ENCODE results near the gene OR5T3.
"Not testable (repeated sequence)": the region's sequence is repeated elsewhere in the genome, so short reads cannot be mapped to it uniquely, and the experiment has no call there.

Gene OR5T3

GRCh38 chr11:56251954-56252353 lies at the start of gene OR5T3:
OR5T3 (plus strand) TSS chr11:56252254; CDS start chr11:56252254, 0 bp downstream.
- no peak for DNase-seq

DNA sequence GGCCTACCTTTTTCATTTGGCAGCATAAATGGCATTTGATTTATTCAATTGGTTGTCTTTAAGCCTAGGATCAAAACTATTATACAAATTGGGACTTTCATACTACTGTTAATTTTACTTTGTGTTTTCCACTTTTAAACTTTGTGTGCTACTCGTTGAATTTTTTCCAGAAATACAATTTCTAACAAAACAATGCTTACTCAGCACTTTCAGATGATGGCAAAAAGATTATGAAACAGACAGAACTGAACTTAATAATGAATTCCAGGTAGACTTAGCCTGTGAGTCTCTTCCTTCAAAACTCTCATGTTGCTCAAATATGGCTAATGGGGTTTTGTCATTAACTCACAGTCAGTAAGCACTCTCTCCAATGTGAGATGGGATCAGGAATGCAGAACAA lies 44.3 kb upstream of the OR5T3 start:
- no peak for DNase-seq

- no peak for DNase-seq
These were observed 37.5 kb upstream of the OR5T3 start for GRCh38 chr11:56214537-56214936.

DNA sequence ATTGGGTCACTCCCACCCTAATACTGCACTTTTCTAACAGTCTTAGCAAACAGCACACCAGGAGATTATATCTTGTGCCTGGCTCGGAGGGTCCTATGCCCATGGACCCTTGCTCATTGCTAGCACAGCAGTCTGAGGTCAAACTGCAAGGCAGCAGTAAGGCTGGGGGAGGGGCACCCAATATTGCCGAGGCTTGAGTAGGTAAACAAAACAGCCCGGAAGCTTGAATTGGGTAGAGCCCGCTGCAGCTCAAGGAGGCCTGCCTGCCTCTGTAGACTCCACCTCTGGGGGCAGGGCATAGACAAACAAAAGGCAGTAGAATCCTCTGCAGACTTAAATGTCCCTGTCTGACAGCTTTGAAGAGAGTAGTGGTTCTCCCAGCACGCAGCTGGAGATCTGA lies 32.3 kb upstream of the OR5T3 start:
- DNase-seq: not testable (repeated sequence)

DNA sequence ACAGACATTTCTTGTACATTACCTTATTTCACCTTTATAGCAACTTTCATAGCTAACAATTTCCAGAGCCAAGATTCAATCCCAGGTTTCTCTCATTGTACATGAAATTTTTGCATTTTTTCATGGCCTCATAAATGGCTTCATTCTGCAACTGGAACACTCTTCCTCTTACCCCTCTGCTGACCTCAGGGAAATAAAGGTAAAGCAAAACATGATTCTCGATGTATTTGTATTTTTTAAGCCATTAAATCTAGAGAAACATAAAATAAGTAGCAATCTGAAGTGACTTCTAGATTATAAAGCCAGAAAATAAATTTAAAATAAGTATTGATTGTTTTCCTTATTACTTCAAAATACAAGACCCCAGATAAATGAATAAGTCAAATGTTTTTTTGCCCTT lies 17.9 kb upstream of the OR5T3 start, which contains the start of gene OR5T2:
OR5T2 (minus strand) TSS at position 101 of the 400 bp plus-strand sequence. CDS start 1,193 bp downstream, outside the sequence.
- DNase-seq: no peak

GRCh38 chr11:56271092-56271491 lies 19.0 kb downstream of the OR5T3 start:
- DNase-seq: no peak

DNA sequence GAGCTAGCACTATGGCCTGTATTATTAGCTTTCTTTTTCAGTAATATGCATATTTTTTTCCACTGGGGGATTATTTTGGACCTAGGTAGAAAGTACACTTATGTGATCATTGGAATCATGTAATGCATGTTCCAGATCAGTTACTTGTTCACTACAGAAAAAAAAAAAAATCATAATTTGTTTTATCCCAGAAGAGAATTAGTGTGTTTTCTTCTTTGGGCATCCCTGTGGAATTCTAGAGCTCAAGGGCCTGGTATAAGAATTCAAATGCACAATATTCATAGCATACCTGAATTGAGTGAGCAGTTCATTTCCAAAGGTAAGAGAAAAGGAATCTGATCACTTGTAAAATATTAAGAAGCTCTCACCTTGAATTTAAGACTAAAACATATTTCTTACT lies 21.8 kb downstream of the OR5T3 start, which contains the start of gene OR5T1:
OR5T1 (plus strand) TSS at position 301 of the 400 bp plus-strand sequence. CDS start 1,485 bp downstream, outside the sequence.
- DNase-seq: no peak

DNA sequence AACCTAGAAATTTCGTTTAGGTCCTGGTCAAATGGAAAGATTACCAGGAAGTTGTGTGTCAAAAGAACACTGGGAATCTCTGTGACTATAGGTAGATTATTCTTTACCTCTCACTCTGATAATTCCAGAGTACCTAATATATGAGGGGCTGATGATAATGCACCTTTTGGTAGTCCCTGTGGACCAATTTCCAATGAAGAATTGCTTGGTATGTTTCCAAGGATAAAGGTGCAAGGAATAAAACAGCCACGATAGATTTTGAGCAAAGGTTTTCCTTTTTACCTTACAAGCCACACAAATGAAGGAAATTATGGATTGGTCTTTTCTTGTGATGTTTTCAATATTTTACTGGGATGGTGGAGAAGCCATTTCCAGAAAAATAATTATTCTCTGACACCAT lies 40.1 kb downstream of the OR5T3 start, which contains the start of gene OR8H1:
OR8H1 (minus strand) TSS at position 101 of the 400 bp plus-strand sequence. CDS start 1,192 bp downstream, outside the sequence.
- no peak for DNase-seq

- DNase-seq: no peak
These were observed 44.8 kb downstream of the OR5T3 start for GRCh38 chr11:56296898-56297297.
